HG03175 (cell line): ENCODE results near the gene CCDC85C.
A peak's percentile ranks its signal among the peaks of the same experiment; 100 is the strongest.

ENCODE experiments used
- ATAC-seq: cut with Tn5 transposase; IDR thresholded peaks from one replicate; pipeline ENCODE4 v1.9.1; 2021; ENCODE audit warnings: mild to moderate bottlenecking, moderate library complexity; ENCODE audit not compliant: unreplicated experiment

Gene CCDC85C

DNA sequence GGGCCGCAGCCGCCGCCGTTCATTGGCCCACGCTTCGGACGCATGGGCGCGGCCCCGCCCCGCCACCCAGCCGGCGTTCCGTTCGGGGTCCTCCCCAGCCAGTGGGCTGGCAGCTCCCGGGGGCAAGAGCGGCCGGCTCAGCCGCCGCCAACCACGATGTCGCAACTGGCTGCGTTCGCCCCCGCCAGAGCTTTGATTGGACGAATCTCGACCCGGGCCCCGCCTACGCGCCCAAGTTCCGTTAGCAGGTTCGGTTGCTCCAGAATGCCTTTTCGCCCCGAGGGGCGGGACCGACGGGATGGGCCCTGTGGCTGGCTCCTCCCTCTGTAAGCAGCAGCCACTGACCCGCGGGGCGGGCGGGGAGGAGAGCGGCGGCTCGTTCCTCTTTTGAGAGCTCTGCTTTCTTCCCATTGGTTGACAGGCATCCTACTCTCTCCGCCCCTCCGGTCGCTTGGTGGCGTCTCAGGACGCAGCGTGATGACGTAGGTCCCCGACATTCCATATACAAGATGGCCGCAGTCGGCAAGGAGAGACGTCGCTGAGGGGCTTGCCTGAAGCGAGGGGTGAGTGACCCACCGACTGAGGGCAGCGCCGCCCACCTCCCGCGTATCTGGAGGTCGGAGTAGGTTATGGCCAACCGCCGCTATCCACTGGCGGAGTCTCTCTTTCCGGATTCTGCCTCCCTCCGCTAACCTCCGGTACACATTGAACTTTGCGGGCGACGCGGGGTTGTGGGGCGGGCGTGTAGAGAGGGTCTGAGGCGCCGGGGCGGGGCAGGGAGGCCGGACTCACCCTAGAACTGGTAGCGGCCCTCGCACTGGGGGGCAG lies 122.9 kb downstream of the CCDC85C start, which contains the start of gene CCNK:
TSS of gene CCNK (plus strand) at position 493 of the 828 bp plus-strand sequence. CDS start 11,269 bp downstream, outside the sequence.
- peak; percentile 87 for ATAC-seq

GRCh38 chr14:99479906-99480869 lies 123.8 kb downstream of the CCDC85C start, which contains the start of gene SETD3:
TSS of gene SETD3 (minus strand) at chr14:99480859. CDS start at chr14:99465805, 15,054 bp downstream.
- ATAC-seq = peak; percentile 4

DNA sequence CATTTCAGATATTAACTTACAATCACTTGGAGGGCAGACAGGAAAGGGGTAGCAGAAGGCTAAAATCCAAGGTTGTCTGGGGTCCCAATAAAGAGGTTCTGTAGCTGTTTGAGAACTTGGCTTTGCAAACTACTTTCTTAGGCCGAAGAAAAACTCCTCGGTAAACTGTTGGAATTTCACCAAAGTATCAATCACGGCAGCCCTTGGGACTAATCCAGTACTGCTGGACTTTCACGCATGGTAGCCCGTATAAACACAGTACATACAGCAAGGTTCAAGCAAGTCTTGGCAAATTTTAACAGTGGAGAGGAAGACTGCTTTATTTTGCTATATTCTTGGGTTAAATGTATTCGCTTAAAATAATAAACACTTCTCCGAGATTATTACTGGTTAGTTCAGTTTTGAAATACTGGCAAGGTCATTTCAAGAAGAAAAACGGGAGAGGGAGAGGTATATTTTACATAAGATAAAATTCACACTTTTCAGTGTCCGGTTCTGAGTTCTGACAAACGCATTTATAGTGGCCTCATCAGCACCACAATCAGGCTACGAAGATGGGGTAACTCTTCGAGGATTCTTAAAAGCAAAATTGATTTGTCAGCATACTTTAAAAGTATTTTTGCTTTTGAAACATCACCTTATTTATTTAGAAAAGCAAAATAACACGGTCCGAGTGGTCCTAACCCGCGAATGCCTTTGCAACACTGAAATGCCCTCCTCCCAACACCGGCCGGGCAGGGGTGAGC lies 124.7 kb downstream of the CCDC85C start:
- ATAC-seq = no peak

DNA sequence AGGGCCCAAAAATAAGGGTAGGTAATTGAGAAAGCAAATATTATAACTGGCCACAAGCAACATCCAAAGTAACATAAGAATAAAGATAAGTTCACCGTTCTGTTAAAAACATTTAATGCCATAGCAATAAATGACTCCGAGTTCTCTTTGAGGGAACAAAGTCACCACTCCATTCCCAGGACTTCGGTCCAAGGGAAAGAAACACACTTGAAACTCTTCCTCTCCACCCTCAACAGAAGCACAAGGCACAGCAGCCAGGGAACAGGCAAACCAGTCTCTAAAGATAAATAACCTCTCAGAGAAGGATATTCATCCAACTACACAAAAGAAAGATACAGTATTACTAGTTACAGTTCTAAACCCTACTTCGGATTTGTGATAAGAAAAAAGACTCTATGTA lies 125.9 kb downstream of the CCDC85C start:
- ATAC-seq = no peak

GRCh38 chr14:99476864-99477263 lies 127.1 kb downstream of the CCDC85C start:
- ATAC-seq = no peak

DNA sequence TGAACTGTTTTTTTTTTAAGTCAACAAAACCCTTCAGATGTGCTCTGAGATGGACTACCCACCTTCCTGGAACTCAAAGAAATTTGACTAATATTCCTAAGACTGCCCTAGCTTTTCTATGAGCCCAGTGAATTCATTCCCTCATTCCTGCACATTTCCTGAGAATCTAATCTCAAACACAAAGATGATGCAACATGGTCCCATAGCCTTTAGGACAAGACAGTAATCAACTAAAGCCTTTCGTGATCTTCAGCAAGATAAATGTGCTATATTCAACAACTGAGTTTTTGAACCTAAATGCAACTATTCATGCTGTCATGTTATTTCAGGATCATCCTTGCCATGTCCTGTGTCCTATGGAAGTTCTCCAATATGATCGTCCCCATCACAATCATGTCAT lies 128.3 kb downstream of the CCDC85C start:
- ATAC-seq = no peak

- no peak for ATAC-seq
Observed at GRCh38 chr14:99475179-99475578, 128.8 kb downstream of the CCDC85C start.

- no peak for ATAC-seq
Observed at GRCh38 chr14:99473458-99473857, 130.5 kb downstream of the CCDC85C start.

- ATAC-seq = no peak
Observed at GRCh38 chr14:99472937-99473336, 131.1 kb downstream of the CCDC85C start.

DNA sequence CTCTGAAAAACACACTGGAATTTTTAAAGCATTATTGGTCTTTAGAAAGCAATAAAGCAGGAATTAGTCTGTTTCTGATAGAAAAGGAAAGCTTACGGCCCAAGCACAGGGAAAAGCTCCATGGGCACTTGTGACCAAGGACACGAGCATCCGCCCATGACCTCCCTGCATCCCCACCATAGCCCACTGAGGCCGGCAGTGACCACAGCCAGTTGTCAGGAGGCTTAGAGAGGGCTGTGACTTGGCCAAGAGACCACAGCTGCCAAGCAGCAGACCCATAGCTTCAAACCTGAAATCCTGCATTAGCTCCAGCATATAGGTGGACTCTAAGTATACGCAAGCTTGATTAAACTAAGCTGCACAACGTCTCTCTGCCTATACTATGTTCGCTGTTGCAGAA lies 132.3 kb downstream of the CCDC85C start:
- no peak for ATAC-seq

GRCh38 chr14:99468836-99469592 lies 135.0 kb downstream of the CCDC85C start:
- ATAC-seq = no peak

DNA sequence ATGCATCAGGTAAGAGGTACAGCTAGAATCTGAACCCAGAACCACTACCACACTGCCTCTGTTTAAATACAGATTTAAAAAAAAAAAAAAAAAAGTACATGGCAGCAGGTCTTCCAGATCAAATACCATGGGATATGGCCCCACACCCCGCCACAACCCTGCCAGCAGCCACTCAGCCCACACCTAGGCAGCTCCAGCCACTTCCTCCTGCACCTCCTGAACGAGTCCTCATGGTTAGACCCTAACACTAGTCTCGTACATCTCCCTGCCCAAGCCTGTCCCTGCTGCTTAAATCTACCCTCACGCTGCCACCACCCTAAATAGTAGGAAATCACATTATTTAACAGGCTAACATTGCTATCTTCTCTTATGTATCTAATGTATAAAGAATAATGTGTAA lies 135.9 kb downstream of the CCDC85C start:
- no peak for ATAC-seq

DNA sequence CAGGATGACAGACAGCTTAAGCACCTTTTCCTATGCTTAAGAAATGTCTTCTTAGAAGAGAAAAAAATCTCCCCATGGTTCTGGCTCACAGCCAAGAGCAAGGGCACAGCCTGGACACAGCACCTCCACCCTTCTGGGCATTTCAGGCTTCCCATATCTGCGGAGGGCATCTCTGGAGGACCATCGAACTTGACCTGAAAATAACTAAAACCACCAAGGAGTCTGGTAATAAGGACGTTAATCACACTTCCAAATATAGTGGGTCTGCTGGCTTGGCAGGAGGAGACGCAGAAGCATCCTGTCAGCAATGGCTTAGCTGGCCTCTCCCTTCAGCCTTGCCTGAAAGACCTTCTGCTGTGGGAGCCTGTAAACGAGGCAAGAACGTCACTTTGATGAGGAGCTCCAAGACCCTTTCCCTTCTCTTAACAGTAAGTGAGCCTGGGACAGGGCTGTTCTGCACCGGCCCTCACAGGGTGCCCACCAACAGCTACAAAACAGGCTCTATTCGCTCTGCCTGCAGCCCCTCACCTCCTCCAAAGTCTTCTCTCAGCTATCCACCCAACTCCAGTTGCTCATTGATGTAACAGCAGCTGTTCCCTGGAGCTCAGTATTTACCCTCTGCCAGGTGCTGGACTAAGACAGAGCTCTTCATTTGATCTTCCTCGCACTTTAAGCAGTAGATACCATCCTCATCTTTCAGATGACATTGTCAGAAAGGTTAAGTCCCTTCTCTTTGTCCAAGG lies 136.5 kb downstream of the CCDC85C start:
- no peak for ATAC-seq

GRCh38 chr14:99466758-99467157 lies 137.2 kb downstream of the CCDC85C start:
- no peak for ATAC-seq

DNA sequence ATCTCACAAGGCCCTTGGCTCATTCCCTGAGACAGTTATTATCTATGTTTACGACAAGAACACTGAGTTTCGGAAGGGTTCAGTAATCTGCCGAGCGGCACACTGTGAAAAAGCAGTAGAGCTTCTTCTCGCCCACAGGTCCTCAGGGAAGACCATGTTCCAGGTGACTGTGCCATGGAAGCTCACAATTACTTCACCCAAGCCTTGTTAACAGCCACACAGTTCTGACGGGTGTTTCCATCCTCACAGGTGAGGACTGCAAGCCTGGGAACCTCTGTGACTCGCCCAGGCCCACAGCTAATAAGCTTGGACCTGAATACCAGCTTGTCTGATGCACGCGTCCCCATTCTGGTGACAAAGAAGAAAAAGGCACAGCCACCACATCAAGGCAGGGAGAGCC lies 138.7 kb downstream of the CCDC85C start:
- ATAC-seq = no peak

GRCh38 chr14:99463974-99464373 lies 140.0 kb downstream of the CCDC85C start:
- no peak for ATAC-seq

GRCh38 chr14:99462210-99462609 lies 141.8 kb downstream of the CCDC85C start:
- no peak for ATAC-seq

GRCh38 chr14:99461411-99462085 lies 142.5 kb downstream of the CCDC85C start:
- ATAC-seq = no peak

- ATAC-seq = no peak
Observed at GRCh38 chr14:99460793-99461192, 143.2 kb downstream of the CCDC85C start.
